ENCODE measurements around the gene DSC1.

DSC1 gene

DNA sequence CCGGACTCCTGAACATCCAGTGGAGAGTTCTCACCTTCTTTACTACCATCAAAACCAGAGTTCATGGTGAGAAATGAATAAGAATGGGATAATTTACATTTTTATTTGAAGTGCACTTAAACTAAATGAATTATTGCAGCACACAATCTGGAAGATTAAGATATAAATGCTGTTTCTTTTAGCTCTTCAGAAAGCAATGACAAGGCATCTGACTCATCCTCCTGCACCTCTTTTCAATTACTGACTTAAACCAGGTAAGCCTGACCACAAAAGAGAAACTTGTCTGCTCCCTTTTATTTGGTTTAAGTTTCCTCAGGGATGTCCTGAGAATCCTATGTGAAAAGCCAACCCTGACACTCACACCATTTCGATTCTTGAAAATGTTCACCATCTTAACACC lies 59.7 kb downstream of the DSC1 start:
- no peak for DNase-seq

DNA sequence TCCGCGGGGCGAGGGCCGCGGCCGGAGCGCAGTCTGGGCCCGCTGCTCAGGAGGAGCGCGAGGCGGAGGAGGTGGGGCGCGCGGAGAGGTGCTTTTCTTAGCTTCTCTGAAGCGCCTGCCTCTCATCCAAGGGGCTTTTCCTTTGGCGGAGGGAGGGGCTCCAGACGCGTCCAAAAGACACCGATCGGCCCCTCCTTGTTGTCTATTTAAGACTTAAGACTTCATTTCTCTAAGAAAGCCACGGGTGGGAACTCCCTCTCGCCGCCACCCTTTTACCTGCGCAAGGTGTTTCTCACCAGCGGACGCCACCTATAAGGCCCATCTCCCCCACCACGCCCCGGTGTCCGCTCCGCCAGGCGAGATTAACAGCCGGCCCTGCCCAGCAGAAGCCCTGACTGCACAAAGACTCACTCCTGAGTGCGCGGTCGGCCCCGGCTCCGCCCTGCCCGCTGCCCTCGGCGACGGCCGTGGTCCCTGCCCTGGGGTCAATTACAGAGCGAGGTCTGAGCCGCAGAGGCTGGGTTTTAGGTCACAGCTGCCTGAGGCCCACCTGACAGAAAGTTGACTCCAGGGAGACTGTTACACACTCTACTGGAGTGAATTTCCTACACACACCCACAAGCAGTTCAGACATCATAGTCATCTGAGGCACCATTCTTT lies 60.5 kb downstream of the DSC1 start, which contains the start of gene DSC2:
Gene DSC2, minus strand, starts transcription at position 397 of the 660 bp plus-strand sequence. CDS start 450 bp downstream, outside the sequence.
- peak; percentile 26 for DNase-seq

- peak; percentile 65 for DNase-seq
Measured at GRCh38 chr18:31101183-31102024, 61.3 kb downstream of the DSC1 start.

GRCh38 chr18:31100436-31101182 lies 62.0 kb downstream of the DSC1 start:
- DNase-seq: no peak

DNA sequence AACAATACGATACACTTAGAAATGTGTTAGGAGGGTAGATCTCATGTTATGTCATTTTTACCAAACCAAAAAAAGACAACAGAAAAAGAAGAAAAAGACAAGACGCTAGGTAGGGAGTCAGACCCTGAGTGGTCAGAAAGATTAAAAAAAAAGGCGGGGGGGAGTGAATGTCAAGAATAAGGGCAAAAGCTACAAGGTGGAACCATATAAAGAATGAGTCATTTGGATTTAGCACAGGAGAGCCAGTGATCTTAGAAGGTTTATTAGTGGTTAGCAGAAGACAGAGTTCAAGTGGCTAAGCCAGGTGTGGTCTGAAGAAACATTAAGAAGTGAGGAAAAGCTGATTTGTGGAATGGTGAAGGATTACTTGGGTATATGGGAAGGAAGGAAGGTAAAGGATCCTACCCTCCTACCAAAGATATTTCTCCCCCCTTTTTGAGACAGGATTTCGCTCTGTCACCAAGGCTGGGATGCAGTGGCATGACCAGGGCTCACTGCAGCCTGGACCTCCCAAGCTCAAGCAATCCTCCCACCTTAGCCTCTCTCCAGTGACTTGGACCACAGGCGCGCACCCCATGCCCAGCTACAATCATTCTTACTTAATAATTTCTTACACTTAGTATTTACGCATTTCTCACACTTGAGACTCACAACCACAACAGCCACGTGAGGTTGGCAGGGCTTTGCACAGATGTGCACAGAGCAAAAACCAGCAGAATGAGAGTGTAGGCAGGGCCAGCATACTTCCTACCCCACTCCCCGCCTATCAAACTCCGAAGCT lies 63.0 kb downstream of the DSC1 start:
- DNase-seq: no peak

DNA sequence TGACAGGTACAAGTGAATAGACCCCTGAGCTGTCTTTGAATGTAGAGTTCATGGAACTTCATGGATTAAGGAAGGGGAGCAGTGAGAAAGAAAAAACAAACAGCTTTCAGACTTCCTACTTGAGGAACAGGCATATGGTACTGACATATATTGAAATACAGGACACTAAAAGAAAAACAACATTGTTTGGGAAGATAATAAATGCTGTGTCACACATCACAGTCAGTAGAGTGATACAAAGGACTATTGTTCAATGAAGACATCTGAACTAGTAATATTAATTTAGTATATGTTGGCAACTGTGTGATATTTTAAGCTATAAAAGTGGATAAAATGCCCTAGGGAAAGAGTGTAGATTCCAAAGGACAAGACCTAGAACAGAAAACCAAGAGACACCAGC lies 63.8 kb downstream of the DSC1 start:
- no peak for DNase-seq

GRCh38 chr18:31097666-31098065 lies 65.0 kb downstream of the DSC1 start:
- DNase-seq: no peak

DNA sequence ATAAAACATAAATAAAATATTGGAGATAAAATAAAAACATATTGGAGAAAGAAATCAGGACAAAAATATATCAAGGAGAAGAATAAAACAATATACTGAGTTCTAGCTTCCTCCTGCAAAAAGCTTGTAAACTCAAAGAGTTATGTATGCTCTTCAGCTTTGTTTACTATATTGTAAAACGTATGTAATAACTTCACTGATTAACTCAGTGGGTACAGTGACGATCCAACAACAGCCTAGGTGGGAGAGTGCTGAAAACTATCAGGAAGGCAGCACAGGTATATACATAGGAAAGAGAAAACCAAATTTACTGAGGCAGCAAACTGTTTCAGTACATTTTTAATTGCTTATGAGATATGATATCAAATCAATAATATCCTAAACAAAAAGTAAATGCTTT lies 68.8 kb downstream of the DSC1 start:
- DNase-seq: no peak

GRCh38 chr18:31093294-31093693 lies 69.4 kb downstream of the DSC1 start:
- no peak for DNase-seq

DNA sequence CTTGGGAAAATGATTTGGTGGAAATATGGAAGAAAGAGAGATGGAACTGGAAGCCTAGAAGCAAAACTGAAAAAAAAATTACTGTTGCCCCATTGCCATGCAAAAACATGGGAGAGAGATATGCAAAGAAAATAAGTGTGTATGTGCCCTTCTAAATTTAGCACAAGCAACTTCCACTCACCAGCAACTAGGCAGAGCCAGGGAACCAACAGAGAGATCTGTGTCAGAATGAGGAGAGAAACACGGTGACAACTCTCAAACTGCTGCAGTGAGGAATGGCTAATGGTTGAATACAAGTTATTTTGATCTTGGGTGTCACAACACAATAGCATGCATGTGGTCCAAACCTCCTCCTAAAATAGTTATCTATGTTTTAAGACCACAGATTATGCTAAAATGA lies 71.3 kb downstream of the DSC1 start:
- no peak for DNase-seq

- DNase-seq: no peak
Measured at GRCh38 chr18:31088532-31088931, 74.1 kb downstream of the DSC1 start.

DNA sequence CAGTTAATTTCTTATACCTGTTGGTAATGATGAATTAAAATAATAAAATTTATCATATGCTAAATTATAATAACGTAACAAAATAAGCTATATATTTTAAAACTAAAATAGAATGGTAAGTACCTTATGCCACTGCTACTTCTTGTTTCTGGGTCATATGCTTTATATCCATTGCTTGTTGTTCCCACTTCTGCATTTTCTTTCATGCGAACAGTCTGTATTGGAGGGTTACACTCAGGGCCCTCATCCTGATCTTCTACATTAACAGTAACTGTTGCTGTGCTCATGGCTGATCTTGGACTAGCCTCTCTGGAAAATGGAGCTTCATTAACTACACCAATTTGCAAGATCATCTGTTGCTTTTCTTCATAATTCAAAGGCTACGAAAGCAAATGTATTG lies 82.7 kb downstream of the DSC1 start:
- DNase-seq: no peak

All from NCI-H1105 (cell line).